HG03565 (cell line): ENCODE results near the gene SLC5A1.
"Not testable (repeated sequence)": the region's sequence is repeated elsewhere in the genome, so short reads cannot be mapped to it uniquely, and the experiment has no call there.

Experiments
- ATAC-seq: cut with Tn5 transposase; IDR thresholded peaks from one replicate; pipeline ENCODE4 v1.9.1; 2021; ENCODE audit warnings: mild to moderate bottlenecking, moderate library complexity; ENCODE audit not compliant: unreplicated experiment

SLC5A1 gene

DNA sequence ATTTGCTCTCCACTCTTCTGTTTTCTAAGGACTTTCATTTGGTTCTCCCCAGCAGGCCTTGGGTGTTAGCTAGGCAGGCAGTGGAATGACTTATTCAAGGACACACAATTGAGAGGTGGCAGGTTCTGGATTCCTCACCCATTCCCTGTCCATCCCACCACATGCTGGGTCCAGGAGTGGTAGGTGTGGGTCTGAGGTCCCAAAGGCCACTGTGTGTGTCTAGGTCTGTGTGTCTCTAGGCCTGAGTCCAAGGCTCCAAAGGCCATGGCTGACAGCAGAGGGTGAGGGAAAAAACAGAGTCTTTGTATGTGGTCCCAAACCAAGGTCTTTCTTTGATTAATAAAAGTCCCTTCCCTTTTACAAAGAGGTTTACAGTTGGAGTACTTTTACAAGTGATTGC, 40.8 kb downstream of the SLC5A1 start:
- ATAC-seq: no peak

DNA sequence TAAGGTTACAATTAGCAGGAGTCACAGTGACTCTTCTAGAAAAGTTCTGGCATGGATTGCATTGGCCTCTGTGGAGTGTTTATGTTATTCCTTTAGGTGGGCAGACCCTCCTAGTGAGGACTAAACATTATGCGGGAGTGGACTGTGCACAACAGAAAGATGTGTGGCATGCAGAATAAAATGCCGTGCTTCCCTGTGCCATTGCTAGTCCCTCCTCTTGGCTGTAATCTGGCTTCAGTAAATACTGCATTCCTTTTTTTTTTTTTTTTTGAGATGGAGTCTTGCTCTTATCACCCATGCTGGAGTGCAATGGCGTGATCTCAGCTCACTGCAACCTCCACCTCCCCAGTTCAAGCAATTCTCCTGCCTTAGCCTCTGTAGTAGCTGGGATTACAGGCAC, 45.0 kb downstream of the SLC5A1 start:
- no peak for ATAC-seq

DNA sequence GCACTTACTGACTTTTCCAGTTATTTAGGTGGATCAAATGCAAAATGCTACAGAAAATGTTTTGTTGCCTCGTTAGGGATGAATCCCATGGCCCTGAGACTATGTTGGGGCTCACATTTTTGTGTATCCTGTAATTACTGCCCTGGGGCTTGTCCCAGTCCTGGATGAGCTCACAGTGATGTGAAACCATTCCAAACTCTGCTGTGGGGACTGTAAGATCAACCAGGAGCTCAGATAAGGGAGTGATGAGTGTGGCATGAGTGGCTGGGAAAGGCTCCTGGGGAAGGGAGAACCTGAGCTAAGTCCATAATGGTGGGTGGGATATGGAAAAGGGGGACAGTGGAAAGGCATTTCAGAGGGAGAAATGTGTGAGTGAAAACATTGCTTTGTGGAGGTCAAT, 54.0 kb downstream of the SLC5A1 start:
- no peak for ATAC-seq

DNA sequence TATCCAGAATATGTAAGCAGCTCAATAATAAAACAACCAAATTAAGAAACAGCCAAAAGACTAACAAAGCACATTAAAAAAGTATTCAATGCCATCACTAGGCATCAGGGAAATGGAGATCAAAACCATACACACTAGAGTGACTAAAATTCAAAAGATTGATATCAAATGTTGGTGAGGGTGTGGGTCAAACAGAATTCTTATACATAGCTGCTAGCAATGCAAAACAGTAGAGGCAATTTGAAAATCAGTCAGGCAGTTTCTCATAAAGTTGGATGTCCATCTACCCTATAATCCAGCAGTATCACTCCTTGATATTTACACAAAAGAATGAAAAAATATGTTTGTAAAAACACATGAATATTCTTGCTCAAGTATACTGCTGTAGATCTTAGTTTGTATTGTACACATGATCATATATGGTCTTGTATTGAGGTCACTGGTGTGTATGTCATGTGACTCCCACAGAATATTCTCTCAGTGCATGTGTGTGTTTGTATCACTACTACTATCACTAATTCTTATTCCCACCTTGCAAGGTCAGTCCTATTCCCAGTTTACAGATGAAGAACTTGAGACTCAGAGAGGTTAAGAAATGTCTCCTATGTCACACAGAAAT, 54.9 kb downstream of the SLC5A1 start:
- ATAC-seq: no peak

DNA sequence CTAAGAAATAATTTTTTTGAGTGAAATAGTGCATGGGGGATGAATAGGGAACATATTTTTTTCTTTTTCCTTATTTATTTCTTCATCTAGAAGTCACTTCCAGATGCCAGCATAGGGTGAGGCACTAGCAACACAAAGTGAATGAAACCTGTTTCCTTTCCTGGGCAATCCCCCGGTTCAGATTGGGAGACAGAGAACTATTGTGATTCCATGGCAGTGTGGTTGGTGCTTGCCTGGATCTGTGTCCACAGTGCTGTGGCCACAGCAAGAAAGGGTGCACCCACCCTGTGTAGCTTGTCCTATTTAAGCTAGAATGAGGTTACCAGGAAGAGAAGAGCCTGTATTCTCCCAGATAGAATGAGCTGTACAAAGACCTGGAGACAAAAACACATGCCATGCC, 57.6 kb downstream of the SLC5A1 start:
- ATAC-seq: no peak

DNA sequence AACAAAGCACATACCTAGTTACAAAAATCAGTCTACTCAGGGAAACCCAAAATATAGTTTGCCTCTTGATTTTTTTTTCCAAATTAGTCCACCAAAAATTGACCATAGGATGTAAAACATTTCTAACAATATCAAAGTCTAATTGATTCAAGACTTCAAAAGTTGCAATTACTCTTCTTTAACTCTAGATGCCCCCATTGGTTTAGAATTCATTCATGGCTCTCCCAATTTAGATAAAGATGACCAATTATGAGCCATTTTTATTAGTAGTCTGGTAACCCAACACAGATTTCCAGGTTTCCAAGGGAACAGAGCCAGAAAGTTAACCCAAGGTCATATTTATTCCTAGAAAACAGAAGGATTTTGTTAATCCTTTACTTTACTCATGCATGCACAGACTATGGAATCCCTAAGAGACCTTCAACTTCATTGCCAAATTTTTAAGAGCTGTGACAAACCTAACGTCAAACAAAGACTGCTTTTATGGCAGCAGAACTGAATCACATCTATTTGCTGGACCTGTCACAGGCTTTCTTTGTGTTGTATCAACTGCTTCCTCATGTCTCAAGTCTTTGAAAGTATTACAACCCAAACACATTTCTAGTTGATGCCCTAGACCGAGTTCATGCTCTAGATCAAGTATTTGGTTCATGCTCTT, 60.7 kb downstream of the SLC5A1 start:
- no peak for ATAC-seq

DNA sequence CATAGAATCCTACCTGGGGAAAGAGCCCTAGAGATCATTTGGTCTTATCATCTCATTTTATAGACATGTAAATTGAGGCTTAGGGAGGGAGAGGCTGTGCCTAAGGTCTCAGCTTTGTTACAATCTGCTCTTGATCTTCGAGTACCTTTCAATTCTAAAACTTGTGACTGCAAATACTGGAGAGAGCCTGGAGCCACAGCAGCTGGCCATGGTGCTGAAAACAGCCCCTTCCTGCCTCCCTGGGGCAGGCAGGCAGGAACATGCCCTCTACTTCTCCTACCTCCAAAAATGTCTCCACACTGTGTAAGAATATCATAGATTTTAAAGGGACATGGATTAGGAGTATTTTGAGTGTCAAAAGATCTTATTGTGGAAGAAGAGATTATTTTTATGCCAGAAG, 63.9 kb downstream of the SLC5A1 start:
- no peak for ATAC-seq

DNA sequence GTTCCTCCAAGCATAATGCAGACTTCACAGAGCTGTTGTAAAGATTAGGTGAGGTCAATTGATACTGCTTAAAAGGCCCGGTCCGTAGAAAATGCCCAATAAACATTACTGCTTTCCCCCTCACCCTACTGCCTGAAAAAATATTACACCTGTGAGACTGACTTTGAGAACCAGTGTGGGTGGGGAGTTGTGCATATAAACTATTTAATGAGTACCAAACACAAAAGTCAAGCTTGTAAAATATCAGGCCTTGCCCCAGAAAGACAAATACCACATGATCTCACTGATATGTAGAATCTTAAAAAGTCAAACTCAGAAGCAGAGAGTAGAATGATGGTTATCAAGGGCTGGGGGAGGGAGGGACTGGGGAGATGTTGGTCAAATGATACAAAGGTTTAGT, 69.3 kb downstream of the SLC5A1 start:
- no peak for ATAC-seq

DNA sequence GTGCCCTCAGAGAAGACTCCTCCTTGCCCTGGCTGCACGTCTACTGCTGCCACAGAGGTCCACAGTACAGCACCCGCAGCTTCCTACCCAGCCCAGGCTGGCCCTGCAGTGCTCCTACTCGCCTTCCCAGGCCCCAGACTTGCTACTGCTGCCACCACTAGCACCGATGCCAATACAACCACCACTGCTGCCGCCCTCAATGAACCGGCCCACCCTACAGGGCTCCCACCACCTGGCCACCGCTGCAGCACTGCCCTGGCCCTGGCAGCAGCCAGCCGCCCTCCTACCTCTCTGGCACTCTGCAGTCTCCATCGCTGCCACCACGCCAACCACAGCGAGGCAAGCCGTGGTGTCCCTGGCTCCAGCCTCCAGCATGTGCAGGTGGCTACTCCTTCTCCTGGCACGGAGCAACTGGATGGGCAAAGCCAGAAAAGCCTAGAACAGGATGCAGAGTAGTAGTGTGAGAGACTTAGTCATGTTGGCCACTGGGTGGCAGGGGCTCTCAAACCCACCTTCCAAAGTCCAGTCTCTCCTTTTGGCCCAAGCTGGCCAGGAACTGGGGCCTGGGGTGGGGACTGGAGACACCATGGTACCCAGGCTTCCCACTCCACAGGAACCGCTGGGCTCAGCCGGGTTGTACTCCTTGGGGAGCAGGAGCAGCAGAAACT, 76.6 kb downstream of the SLC5A1 start:
- no peak for ATAC-seq

DNA sequence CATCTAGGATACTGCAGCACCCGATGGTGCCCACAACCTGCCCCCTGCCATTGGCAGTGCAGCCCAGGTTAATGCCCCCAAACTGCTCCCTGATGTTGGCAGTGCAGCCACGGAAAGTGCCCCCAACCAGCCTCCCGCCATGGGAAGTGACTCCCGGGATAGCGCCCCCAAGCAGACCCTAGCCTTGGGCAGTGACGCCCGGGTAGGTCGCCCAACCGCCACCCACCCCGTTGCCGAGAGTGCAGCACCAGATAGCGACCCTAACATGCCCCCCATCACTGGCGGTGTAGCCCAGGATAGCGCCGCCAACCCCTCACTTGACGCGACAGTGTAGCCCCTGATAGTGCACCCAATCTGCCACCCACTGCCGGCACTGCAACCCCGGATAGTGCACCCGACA, 77.5 kb downstream of the SLC5A1 start:
- no peak for ATAC-seq

DNA sequence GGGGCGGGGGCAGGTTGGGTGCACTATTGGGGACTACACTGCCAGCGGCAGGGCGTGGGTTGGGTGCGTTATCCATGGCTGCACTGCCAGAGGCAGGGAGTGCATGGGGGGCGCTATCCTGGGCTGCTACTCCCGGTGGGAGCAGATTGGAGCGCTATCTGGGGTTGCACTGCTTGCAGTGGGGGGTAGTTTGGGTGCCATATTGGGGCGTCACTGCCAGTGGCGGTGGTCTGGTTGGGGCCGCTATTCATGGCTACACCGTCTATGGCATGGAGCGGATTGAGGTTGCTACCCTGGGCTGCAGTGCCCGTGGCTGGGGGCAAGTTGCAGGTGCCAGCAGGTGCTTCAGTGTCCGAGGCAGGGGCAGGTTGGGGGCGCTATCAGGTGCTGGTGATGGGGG, 79.8 kb downstream of the SLC5A1 start:
- ATAC-seq: no peak

DNA sequence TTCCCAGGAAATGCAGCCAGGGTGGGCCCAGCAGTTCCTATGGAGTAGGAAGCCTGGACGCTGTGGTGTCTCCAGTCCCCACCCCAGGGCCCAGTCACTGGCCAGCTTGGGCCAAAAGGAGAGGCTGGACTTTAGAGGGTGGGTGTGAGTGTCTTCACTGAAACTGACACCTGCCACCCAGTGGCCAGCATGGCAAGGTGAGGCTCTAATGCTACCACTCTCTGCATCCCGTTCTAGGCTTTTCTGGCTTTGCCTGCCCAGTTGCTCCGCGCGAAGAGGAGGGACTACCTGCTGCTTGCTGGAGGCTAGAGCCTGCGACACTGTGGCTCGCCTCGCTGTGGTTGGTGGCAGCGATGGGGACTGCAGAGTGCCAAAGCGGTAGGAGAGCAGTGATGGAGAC, 80.6 kb downstream of the SLC5A1 start:
- ATAC-seq: no peak

DNA sequence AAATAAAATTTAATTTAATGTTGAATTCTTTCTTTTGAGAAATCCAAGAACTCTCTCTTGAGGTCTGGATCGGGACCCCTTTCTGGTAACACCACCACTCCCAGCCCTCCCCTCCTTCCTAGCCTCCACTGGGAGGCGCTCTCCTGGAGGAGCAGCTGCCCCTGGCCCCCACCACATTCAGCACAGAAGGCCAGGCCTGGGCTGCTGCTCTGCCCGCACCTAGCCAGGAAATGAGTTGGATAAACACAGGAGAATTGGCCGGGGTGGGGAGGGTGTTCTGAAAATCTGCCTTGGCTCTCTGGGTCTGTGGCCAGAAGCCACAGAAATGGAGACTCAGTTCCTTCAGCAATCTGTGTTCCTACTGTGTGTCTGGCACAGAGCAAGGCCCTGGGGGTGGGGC, 84.8 kb downstream of the SLC5A1 start:
- ATAC-seq: no peak

DNA sequence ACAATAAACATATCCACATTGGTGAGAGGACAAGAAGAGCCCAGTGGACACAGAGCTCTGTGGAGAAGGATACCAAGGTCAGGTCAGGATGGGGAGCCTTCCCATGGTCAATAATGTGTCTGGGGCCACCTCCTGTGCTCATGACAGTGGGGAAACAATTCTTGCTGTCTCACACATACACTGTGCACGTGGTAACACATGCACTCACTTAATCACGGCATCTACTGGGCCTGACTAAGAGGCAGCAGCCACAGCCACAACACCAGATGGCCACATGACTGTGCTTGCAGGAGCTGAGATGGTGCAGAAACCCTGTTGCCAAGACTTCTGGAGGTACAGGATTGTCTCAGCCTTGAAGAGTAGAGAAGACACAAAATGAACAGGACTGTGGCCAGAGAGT, 87.4 kb downstream of the SLC5A1 start:
- no peak for ATAC-seq

DNA sequence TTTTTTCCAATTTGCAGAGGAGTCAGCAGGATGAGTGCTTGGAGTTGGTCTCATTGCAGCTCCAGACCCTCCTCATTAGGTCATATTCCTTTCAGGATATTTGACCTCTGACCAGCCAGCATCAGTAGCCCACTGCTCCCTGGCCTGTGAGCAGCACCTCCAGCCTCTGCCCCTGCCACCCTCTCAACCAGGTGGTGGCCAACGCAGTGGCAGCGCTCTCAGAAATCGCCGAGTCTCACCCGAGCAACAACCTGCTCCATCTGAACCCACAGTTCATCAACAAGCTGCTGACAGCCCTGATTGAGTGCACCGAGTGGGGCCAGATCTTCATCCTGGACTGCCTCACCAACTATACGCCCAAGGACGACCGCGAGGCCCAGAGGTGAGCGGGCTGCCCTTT, 89.1 kb downstream of the SLC5A1 start:
- ATAC-seq: no peak

DNA sequence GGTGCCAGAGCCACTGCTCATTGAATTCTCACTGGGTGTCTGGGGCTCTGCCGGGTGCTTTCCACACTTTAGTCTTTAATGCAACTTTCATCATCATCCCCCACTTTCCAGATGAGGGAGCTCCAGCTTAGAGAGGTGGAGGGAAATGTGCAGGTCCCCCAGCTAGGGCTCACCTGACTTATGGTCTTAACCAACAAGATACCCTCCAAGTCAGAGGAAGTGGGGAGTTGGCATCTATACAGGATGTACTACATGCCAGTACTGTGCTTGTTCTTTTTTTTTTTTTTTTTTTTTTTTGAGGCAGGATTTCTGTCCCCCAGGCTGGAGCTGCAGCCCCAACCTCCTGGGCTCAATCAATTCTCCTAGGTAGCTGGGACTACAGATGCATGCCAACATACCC, 89.7 kb downstream of the SLC5A1 start:
- no peak for ATAC-seq

DNA sequence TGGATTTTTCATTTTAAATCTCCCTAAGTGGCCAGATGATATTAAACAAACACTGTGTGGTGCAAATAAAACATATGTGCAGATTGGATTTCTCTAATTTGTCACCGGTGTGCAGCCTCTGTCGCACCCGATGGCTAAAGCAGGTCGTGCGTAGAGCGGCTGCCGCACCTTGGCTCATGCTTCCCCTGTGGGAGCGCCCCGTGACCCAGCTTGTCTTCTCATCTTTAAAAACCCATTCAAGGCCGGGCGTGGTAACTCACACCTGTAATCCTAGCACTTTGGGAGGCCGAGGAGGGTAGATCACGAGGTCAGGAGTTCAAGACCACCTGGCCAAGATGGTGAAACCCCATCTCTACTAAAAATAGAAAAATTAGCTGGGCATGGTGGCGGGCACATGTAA, 91.7 kb downstream of the SLC5A1 start:
- not testable (repeated sequence) for ATAC-seq

DNA sequence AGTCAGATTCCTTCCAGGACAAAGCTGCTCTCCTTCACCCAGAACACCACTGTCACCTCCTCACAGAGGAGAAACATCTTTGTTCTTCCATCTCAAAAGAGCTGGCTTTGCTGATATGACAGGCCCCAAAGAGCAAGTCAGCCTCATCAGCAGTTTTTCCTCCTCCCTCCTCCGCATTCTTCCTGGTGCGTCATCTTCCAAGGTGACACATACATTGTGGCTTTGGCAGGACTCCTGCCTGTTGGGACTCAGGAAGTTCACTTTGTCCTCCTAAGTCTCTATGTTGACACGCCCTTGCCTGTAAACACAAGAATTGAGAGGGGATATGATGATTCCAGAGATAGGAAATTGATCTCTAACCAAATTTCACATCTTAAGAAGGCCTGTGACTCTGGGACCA, 92.9 kb downstream of the SLC5A1 start:
- not testable (repeated sequence) for ATAC-seq

DNA sequence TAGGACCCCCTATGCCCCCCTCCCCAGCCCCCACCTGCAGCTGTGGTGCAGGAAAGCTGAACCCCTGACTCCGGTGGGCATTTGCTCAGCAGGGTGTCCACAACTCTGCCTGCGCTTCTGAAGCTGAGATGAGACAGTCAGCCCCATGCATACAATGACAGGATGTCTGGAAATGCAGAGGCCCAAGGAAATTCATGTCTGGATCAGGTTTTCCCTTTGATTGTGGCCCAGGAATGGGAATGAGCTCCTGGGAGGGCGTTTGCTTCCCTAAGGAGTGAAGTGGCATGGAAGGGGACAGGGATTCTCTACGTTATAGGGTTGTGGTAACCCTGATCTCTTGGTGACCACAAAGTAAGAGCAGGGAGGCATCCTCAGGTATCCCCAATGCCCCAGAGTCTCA, 93.8 kb downstream of the SLC5A1 start:
- ATAC-seq: not testable (repeated sequence)

DNA sequence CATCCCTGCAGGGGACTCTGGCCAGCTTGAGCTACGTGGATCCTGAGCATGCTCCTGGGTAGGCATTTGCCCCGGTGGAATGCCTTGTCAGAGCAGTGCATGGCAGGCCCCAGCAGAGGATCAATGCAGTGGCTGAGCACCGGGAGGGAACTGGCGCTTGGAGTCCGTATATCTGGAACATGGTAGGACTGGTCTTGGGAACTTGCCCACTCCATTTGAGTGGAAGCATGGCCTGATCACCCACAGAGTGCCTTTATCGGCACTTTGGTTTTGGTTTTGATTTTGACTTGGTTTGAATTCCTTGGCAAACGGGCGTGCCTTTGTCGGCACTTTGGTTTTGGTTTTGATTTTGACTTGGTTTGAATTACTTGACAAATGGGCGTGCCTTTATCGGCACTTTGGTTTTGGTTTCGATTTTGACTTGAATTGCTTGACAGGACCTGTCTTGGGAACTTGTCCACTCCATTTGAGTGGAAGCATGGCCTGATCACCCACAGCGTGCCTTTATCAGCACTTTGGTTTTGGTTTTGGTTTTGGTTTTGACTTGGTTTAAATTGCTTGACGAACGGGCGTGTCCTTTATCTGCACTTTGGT, 94.8 kb downstream of the SLC5A1 start:
- ATAC-seq: not testable (repeated sequence)

DNA sequence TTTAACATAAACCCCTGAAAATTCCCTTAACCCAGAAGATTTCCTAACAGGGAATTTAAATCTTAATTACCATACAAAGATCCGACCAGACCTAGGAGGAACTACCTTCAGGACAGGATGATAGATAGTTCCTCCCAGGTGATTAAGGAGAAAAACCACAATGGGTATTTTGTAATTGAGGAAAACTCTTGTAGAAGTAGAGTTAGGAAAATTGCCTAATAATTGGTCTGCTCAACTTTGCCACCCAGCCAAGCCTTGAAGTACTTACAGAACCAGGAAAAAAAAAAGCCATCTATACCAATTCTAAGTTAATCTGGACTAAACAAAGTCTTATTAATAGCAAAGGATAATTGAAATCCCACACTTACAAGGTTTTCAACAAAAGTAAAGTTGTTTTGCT, 95.5 kb downstream of the SLC5A1 start:
- ATAC-seq: not testable (repeated sequence)

DNA sequence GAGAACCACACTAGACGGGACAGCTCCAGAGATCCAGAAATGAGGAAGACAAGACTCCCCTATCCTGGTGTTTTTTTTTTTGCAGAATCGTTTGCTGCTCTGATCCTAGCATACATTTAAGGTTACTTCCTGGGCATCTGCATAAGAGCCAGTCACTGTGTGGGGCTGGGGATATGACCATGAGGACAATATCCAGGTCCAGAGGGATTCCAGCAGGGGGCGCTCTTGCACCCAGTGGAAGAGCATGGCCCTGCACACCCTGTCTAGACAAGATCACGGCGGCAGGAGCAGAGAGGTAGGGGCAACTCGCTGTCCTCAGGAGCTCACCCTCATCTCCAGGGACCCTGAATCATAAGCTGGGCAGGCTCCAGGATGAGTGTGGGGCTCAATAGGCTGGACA, 97.6 kb downstream of the SLC5A1 start:
- not testable (repeated sequence) for ATAC-seq
